Cerebellar cortex (tissue), 1 donor: ENCODE results near the gene MPZL2.
A peak's percentile ranks its signal among the peaks of the same experiment; 100 is the strongest.

ENCODE experiments used
- DNase-seq: peaks from one replicate; pipeline ENCODE4 v3.0.0-alpha.2; 2015; ENCODE audit warnings: low spot score

Gene MPZL2

DNA sequence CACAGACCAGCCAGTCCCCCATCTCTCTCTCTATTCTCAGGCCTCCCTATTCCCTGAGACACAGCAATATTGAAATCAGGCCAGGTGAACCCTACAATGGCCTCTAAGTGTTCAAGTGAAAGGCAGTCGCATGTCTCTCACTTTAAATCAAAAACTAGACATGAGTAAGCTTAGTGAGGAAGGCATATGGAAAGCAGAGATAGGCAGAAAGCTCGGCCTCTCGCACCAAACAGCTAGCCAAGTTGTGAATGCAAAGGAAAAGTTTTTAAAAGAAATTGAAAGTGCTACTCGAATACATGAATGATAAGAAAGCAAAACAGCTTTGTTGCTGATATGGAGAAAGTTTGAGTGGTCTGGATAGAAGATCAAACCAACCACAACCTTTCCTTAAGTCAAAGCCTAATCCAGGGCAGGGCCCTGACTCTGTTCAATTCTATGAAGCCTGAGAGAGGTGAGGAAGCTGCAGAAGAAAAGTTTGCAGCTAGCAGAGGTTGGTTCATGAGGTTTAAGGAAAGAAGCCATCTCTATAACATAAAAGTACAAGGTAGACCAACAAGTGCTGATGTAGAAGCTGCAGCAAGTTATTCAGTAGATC, 19.8 kb upstream of the MPZL2 start:
- DNase-seq: no peak

DNA sequence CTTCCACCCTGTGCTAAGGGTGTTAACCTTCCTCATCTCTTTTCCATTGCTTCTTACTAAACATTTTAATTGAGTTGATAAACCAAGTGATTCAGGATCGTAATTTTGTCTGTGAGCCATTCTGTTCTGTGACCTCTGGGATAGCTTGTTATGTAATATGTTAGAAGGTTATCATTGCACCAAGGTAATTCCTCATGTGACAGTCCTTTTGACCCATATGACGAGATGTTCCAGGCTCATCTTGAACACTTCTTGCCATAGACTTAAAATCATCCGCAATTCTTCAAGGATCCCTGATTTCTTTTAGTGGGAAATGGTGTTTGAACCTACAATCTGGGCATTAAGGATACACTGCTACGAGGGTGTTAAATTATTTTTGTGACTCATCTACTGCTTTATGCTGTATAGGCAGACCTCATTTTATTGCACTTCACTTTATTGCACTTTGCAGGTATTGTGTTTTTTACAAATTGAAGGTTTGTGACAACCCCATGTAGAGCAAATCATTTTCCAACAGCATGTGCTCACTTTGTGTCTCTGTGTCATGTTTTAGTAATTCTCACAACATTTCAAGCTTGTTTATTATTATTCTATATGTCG, 19.0 kb upstream of the MPZL2 start:
- DNase-seq: no peak

DNA sequence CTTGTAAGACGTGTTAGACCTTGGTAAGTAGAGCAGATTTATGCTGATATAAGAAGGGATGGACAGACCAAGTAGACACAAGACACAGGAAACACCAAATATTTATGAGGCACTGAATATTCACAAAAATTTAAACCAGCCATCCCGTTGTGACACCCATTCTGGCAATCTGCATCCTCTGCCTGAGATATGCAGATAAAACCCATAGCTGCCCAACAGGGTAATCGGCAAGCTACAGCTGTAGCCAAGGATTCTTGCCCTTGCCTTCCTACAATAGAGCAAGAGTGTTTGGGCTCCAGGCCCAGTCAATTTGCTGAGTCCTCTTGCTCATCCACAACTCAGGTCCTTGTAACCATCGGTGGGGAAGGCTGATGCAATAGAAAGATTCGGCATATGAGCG, 18.5 kb upstream of the MPZL2 start:
- no peak for DNase-seq

DNA sequence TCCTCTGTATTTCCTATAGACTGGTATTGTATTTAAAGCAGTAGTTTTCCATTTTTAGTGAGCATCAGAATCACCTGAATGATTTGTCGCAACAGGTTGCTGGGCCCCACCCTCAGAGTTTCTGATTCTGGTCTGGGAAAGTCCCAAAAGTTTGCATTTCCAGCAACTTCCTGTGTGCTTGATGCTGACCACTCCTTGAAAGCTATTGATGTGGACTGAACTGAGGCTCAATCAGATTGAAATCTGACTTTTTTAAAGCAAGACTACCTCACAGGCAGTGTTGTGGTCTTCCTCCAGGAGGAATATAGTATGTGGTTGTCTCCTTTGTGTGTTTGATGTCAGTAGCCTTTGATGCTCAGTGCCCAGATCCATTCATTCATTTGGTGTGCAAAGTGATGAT, 17.2 kb upstream of the MPZL2 start:
- DNase-seq: no peak

DNA sequence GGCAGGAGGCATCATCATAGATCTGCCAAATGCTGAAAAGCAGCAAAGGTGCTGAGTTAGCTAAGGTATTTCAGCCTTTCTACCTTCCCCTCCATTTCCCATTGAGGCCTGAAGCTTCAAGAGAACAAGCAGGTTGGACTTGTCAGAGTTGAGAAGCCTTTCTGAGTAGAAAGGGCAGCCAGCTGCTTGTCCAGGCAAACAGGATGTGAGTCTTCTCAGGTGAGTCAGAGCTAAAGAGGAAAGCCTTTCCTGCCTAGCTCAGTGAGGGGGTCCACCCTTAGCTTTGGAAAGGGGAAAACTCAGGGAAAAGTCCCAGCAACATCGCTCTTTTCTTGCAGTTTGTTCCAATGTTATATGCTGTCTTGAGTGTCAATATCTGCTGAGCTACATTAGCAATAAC, 13.2 kb upstream of the MPZL2 start:
- DNase-seq: no peak

DNA sequence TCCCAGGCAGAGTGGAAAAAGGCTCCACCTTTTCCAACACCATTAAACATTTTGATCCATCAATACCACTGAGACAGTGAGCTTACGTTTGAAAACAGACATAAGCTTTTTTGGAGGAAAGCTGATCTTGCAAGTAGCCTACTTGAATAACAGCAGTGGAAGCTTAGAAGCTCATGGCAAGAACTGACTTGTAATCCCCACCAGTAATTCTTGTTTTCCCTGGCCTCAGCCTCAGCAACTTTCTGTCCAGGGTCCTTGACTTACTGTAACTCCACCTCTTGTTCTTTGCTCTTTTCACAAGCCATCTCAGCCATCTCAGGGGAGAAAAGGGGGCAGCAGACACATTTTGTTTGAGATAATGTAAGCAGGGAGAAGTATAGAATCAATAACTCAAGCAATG, 12.3 kb upstream of the MPZL2 start:
- no peak for DNase-seq

DNA sequence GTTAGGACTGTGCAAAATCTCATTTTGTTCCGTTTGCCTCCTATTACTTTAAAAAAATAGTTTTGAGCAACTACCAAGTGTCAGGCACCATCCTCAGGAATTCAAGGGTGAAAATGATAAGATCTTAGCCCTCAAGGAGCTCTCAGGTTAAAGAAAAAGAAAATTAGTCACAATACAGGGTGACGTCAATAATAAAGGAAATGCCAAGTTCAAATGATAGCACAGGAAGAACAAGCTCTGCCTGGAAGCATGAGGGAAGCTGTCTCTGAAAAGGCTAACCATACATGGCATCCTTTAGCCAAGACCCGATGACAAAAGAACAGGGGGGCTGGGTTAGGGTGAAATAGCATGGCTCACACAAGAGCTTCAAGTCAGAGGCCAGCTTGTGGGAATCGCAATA, 11.1 kb upstream of the MPZL2 start:
- DNase-seq: no peak

DNA sequence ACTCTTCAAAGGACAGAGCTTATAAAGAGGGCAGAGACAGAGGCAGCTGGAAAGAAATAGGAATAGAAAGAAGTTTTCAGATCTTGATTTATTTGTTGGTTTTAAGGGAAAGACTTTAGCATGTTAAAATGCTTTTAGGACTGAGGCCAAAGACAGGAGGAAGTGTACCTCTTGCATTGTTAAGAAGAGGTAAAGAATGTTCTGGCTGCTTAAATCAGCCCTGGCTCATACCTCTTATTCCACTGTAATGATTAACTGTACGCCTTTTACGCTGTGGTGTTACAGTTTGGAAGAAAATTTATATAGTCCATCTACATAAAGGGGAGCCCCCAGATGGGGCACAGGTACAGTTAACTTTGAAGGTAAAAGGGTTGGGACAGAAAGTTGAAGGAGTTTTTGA, 10.1 kb upstream of the MPZL2 start:
- DNase-seq: no peak

DNA sequence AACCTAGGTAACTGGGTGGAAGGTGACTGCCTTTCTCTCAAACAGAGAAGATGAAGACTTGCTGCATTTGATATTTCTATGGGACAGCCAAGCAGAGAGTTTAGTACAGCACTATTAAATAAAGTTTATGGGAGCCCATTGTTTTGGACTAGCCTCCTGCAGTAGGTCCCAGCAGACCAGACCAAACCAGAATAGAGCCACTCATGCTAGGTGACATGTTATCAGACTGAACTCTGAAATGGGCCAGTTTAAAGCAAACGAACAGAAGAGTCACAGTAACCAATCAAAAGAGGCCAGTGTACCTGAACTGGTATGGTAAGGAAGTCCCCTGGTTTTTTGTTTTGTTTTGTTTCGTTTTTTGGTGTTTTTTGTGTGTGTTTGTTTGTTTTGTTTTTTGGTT, 7.9 kb upstream of the MPZL2 start:
- no peak for DNase-seq

DNA sequence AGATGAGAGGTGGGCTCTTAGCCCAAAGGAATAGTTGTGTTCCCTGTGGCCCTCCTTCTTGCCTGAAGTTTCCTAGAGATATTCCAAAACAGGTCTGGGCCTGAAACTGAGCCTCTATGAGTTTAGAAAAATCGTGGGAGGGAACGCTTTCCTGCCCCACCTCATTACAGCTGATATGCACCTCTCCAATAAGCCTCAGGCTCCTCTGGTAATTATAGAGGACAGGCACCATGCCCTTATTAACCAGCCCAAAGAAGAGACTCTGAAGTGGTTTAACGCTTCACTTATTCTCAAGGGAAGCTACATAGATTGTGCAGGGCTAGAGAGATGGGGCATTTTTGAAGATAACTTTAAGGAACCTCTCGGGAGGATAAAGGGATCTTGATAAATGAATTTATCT, 3.4 kb upstream of the MPZL2 start:
- DNase-seq: no peak

DNA sequence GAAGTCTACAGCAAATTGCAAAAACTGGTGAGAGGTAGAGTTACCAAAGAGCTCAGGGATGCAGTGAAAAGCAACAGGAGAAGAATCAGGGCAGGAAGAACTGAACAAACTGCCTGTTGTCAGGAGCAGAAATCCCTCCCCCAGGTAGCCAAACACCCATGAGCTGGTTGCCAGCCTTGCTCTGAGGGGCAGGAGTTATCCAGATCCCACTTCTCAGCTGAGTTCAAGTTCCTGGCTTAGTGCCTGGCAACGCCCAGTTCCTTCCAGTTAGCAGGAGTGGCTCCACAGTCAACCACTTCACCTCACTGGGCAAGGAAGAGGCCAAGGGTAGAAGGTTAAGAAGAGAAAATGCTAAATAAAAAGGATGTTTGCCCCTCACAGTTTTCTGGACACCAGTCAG, 1.9 kb upstream of the MPZL2 start:
- no peak for DNase-seq

DNA sequence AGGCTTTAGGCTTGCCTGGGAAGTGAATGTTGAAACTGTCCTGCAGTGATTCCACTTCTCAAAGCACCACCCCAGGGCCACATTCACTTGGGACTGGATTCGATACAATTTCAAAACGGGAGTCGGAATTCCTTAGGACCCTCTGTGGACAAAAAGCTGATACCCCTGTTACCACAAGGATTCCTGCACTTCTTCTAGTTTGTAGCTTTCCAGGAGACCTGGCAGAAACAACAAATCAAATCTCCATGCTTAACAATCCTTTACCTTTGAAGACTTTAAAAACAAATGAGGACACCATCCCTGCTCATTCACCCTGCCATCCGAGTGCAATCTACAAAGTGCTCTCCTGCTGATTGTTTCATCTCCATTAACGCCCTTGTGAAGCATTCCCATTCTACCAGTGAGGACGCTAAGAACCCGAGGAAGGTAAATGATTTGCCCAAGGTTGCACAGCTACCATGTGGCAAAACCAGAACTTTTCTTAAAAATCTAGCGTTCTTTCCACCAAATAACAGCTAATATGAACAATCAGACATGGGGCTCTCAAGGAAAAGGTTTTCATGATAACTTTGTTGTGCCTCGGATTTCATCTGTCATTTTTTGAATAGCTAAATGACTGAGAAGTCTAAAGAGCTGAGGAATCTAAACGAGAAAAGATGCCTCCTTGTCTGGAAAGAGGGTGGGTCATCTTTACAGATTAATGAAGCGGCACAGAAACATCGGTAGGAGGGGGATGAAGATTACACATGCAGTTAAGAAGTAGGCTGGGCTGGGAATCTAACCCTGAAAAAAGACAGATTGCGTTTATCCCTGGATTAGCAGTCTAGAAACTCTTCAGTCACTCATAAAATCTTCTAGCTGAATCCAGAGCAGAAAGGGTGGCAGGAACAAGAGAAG, 720 bp upstream of the MPZL2 start:
- no peak for DNase-seq

DNA sequence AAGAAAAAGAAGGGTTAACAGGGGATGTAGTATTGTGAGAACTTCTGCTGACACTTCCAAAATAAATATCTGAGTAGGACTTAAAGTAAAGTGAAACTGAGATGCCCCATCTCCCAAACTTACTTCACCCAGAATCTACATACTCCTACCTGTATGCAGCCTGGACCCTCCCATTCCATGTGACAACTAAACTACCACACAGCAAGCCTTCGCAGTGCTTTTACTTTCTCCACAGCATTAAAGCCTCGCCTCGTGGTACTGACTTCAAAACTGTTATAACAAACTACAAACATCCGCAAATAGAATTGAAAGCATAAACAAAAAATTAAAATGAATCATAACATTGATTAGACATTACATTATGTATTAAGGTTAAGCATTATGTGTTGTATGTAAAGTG, 985 bp downstream of the MPZL2 start:
- DNase-seq: no peak

DNA sequence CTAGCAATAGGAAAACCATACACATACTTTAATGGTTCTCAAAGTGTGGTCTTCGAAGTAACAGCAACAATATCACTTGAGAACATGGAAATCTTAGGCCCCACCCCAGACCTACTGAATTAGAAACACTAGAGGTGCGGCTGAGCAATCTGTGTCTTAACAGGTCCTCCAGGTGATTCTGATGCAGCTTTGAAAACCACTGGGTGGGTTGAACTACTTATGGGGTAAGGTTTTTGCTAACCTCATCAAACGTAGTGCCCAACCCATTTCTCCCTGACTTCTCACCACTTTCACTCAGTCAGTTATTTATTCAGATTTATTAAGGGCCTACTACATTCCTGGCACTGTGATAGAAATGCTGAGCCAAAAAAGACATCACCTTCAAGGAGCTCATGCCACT, 3.7 kb downstream of the MPZL2 start:
- DNase-seq: no peak

DNA sequence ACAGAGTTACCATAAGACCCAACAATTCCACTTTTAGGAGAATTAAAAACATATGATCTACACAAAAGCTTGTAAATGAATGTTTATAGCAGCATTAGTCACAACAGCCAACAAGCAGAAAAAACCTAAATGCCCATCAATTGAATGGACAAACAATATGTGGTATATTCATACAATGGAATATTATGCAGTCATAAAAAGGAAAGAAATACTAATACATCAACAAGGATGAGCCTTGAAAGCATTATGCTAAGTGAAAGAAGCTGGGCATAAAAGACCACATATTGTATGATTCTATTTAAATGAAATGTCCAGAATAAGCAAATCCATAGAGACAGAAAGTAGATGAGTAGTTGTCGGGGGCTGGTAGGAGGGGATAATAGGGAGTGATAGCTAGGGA, 5.0 kb downstream of the MPZL2 start:
- DNase-seq: no peak

DNA sequence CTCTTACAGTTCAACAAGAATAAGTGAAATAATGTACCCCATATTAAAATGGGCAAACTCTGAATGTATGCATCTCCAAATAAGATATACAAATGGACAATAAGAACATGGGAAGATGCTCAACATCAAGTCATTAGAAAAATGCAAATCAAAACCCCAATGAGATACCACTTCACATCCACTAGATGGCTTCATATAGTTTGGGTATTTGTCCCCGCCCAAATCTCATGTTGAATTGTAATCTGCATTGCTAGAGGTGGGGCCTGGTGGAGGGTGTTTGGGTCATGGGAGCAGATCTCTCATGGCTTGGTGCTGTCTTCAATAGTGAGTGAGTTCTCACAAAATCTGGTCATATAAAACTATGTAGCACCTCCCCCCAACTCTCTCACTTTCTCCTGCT, 5.7 kb downstream of the MPZL2 start:
- no peak for DNase-seq

DNA sequence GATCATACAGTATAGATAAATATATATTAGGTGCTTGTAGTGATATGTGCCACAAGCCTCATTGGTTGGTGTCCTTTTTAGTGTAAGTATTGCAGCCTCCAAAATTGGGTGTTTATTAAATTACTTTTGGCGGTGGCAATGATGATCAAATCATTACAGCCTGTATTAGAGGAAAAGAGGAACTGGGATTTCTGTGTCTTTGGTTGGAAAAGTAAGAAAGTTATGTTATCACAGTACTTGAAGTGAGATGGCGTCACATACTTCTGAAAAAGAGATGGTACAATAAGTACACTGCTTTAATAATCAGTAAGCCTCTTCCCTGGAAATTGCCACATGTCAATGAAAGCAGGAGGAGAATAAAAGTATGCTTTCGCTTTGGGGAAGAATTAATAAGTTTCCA, 11.4 kb downstream of the MPZL2 start:
- DNase-seq: no peak

DNA sequence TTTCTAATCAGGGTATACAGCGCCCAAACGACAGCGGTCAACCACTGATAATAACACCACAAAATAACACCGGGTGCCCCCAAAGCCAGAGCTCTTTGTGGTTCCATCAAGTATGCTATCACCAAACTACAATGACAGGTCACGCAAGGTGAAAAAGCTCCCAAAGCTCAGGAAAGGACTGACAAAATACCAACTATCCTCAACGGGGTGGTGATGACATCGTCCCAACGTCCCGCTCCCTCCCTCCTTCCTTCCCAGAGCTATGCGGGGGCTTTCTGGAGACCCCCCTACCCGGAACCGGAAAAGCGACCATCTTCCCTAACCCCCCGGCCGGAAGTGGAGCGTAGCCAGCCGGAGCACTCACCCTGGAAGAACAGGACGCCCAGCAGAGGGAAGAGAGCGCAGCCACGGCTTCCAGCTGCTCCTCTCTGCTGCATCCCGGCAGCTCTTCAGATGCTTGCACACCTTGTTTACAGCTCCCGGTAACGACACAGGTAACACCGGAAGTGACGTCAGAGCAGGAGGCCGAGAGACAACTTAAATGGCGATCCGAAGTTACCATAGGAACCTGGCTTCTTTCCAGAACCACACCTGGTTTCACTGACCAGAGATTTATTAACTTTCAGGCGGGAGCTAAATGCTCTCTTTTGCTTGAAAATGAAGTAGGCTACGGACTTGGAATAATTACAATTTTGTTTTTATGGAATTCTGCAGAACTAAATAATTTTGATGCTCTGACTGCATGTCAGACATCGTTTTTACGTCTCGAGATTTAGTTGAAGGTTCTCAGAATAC, 12.0 kb downstream of the MPZL2 start, which contains the start of gene MPZL3:
Gene MPZL3 (minus strand): TSS at position 508 of the 795 bp plus-strand sequence. CDS start 71 bp downstream, at position 437.
- DNase-seq: peak; percentile 91

DNA sequence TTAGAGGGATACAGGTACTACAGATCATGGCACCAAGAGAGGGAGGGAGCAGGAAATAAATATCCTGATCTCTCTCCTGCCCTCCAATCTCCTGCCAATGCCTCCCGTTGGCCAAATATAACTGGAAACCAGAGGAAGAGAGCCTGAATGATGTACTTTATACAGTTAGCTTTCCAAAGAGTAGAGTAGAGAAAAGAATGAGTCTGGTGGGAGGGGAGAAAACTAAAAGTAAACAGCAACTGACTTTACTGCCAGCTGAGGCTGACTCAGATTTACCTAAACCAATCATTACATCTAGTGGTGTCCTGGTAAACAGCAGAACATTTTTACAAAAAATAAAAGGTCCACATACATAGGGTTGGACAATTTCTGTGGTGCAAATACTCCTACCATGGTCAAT, 17.1 kb downstream of the MPZL2 start:
- DNase-seq: no peak

DNA sequence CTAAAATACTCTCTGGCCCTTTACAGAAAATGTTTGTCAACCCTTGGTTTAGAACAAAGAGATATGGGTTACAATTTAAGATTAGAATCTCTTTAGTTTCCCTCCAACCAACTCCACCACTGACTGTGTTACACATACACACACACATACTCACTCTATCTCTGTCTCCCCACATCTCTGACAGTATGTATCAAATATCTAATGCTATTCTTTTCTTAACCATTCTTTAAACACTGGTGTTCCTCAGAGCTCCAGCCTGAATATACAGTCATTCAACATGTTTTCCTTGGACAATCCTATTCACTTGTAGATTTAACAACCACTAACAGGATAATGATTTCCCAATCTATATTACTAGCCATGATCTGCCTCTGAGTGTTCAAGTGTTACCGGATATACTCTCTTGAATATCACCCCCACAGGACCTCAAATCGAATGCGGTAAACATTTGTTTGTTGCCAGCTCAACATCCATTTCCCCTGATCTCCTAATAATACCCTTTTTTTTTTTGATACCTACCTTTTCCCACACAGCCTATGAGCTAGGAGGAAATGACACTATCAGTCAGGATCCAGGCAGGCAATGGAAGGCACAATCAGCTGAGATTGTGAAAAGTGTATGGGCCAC, 18.0 kb downstream of the MPZL2 start:
- no peak for DNase-seq

DNA sequence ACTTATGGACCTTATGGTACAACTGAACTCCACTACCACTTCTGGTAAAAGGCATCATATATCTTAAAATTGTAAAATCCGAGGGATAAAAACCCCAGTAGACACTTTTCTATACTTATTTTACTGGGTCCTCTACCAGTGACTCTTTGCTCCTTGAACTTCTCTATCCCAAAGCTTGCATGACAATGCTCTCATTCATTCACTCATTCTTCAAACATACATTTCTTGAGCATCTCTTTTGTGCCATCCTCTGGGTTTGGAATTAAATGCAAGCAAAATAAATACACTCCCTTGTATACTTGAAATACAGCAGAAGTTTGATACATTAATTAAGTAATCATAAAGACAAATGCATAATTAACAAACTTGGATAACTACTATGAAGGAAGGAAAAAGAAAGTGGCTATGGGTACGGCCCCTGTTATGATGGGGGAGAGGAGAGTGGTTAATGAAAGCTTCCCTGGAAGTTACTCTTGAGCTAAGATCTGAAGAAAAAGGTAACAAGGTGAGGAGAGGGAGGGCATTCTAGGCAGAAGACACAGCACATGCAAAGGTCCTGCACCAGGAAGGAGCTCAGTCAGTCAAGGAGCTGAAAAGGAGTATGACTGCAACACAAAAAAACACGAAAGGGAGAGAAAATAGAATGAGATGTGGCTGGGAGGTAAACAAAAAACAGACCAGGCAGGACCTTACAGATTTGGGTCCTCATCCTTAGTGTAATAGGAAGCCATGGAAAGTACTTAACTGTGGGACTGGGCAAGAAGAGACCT, 19.9 kb downstream of the MPZL2 start:
- no peak for DNase-seq
